Measurements from ENCODE around the gene ETV3.

Gene ETV3

GRCh38 chr1:157181790-157182189, 43.6 kb upstream of the ETV3 start:
- Histone ChIP-seq H3K27me3 (ENCODE audit: insufficient read depth, low read length, poor library complexity) (peaks cover 20% of the 10 kb centered on the region), H2AFZ (ENCODE audit: low read depth, low read length) (no peak overlapping the region), H3K27ac (ENCODE audit: low read length) (no peak overlapping the region), H3K4me3 (ENCODE audit: low read depth in 1 of 2, low read length in 2 of 2) (no peak overlapping the region), H3K4me1 (ENCODE audit: insufficient read depth, low read length) (no peaks in the 10 kb centered on the region), H3K4me2 (ENCODE audit: insufficient read depth, low read length) (no peak overlapping the region), H3K9me3 (ENCODE audit: insufficient read depth, low read length, severe bottlenecking) (no peaks in the 10 kb centered on the region), H3K36me3 (ENCODE audit: insufficient read depth, low read length) (no peaks in the 10 kb centered on the region), H3K9ac (ENCODE audit: low read depth, low read length) (no peak overlapping the region), H4K20me1 (ENCODE audit: insufficient read depth, low read length) (no peaks in the 10 kb centered on the region), H3K79me2 (ENCODE audit: insufficient read depth, low read length) (no peaks in the 10 kb centered on the region)
- DNase-seq, result no peak
- TF ChIP-seq EZH2 (IDR thresholded peaks at IDR 0.05; ENCODE audit: borderline replicate concordance, low read depth, low read length, severe bottlenecking) (no peak), CTCF (IDR thresholded peaks at IDR 0.05; ENCODE audit: borderline replicate concordance, extremely low read depth, low read length, poor library complexity, severe bottlenecking) (no peak)
- ATAC-seq (ENCODE audit: insufficient read depth, low read depth), result no peak

- Histone ChIP-seq H3K27me3 (ENCODE audit: insufficient read depth, low read length, poor library complexity) (peaks cover 20% of the 10 kb centered on the region), H3K36me3 (ENCODE audit: insufficient read depth, low read length) (no peaks in the 10 kb centered on the region), H3K4me3 (ENCODE audit: low read depth in 1 of 2, low read length in 2 of 2) (no peak overlapping the region), H3K27ac (ENCODE audit: low read length) (no peak overlapping the region), H2AFZ (ENCODE audit: low read depth, low read length) (no peak overlapping the region), H3K9ac (ENCODE audit: low read depth, low read length) (no peak overlapping the region), H3K4me1 (ENCODE audit: insufficient read depth, low read length) (no peaks in the 10 kb centered on the region), H3K4me2 (ENCODE audit: insufficient read depth, low read length) (no peak overlapping the region), H4K20me1 (ENCODE audit: insufficient read depth, low read length) (no peaks in the 10 kb centered on the region), H3K79me2 (ENCODE audit: insufficient read depth, low read length) (no peaks in the 10 kb centered on the region), H3K9me3 (ENCODE audit: insufficient read depth, low read length, severe bottlenecking) (no peaks in the 10 kb centered on the region)
- ATAC-seq (ENCODE audit: insufficient read depth, low read depth) (no peak), DNase-seq (no peak)
- no peak for TF ChIP-seq CTCF (IDR thresholded peaks at IDR 0.05; ENCODE audit: borderline replicate concordance, extremely low read depth, low read length, poor library complexity, severe bottlenecking)
- TF ChIP-seq EZH2 (IDR thresholded peaks at IDR 0.05; ENCODE audit: borderline replicate concordance, low read depth, low read length, severe bottlenecking), result no peak
These were observed 43.1 kb upstream of the ETV3 start for GRCh38 chr1:157181258-157181657.

- Histone ChIP-seq H3K4me2 (ENCODE audit: insufficient read depth, low read length) (no peak overlapping the region), H3K4me1 (ENCODE audit: insufficient read depth, low read length) (no peaks in the 10 kb centered on the region), H2AFZ (ENCODE audit: low read depth, low read length) (no peak overlapping the region), H3K27me3 (ENCODE audit: insufficient read depth, low read length, poor library complexity) (peaks cover 8% of the 10 kb centered on the region), H3K4me3 (ENCODE audit: low read depth in 1 of 2, low read length in 2 of 2) (no peak overlapping the region), H3K9ac (ENCODE audit: low read depth, low read length) (no peak overlapping the region), H3K27ac (ENCODE audit: low read length) (no peak overlapping the region), H3K36me3 (ENCODE audit: insufficient read depth, low read length) (no peaks in the 10 kb centered on the region), H3K79me2 (ENCODE audit: insufficient read depth, low read length) (no peaks in the 10 kb centered on the region), H3K9me3 (ENCODE audit: insufficient read depth, low read length, severe bottlenecking) (no peaks in the 10 kb centered on the region), H4K20me1 (ENCODE audit: insufficient read depth, low read length) (no peaks in the 10 kb centered on the region)
- DNase-seq (no peak), ATAC-seq (ENCODE audit: insufficient read depth, low read depth) (no peak)
- TF ChIP-seq CTCF (IDR thresholded peaks at IDR 0.05; ENCODE audit: borderline replicate concordance, extremely low read depth, low read length, poor library complexity, severe bottlenecking), result no peak
- TF ChIP-seq EZH2 (IDR thresholded peaks at IDR 0.05; ENCODE audit: borderline replicate concordance, low read depth, low read length, severe bottlenecking), result no peak
These were observed 40.3 kb upstream of the ETV3 start for GRCh38 chr1:157178490-157178889.

Measured in DND-41 (cell line).